Spleen (tissue), 11 donors: ENCODE results near the gene FAM135A. TPM values are rescaled to one million over a fixed set of nuclear protein-coding genes. Genes with fewer than 3 reads are reported as not detected.

Experiments used
- DNase-seq: peaks from one replicate; pipeline ENCODE4 v3.0.0-alpha.2; 2020
- H3K27ac ChIP-seq, 8 donors: fragments of 200-600 bp; sonication (generic) in 7 of 8; 1 replicate in 4 of 8; 2 replicates in 4 of 8; pipeline versions ENCODE4 v1.5.0 to v1.8.0; 2016 to 2021; ENCODE audit warnings: inconsistent platforms in 4 of 8, mild to moderate bottlenecking in 4 of 8, moderate library complexity in 1 of 8
- H3K27me3 ChIP-seq, 7 donors: fragments of 200-600 bp; sonication (generic) in 6 of 7; replicated peaks in 1 of 7; 1 replicate in 4 of 7; 2 replicates in 3 of 7; pipeline versions ENCODE4 v1.5.0 to v1.8.0; 2016 to 2021; ENCODE audit warnings: inconsistent platforms in 3 of 7, mild to moderate bottlenecking in 1 of 7
- H3K36me3 ChIP-seq, 6 donors: fragments of 200-600 bp; sonication (generic) in 5 of 6; 1 replicate in 4 of 6; 2 replicates in 2 of 6; pipeline versions ENCODE4 v1.5.0 to v1.8.0; 2016 to 2021; ENCODE audit warnings: inconsistent platforms in 2 of 6
- H3K4me1 ChIP-seq, 6 donors: fragments of 200-600 bp; sonication (generic) in 5 of 6; 1 replicate in 3 of 6; 2 replicates in 3 of 6; pipeline versions ENCODE4 v1.5.0 to v1.8.0; 2016 to 2021; ENCODE audit warnings: inconsistent platforms in 3 of 6
- H3K4me3 ChIP-seq, 8 donors: fragments of 200-600 bp; sonication (generic) in 7 of 8; 1 replicate in 4 of 8; 2 replicates in 4 of 8; pipeline versions ENCODE4 v1.5.0 to v1.8.0; 2016 to 2021; ENCODE audit warnings: inconsistent platforms in 4 of 8, mild to moderate bottlenecking in 4 of 8, moderate library complexity in 2 of 8
- H3K9me3 ChIP-seq, 8 donors: fragments of 200-600 bp; sonication (generic) in 7 of 8; 1 replicate in 4 of 8; 2 replicates in 4 of 8; pipeline versions ENCODE4 v1.5.0 to v1.8.0; 2016 to 2021; ENCODE audit warnings: inconsistent platforms in 4 of 8
- POLR2A ChIP-seq, 3 donors: fragments of 450-650 bp; IDR thresholded peaks; one replicate each; pipeline ENCODE4 v1.5.1; 2017; ENCODE audit warnings: antibody characterized with exemption in 3 of 3, mild to moderate bottlenecking in 1 of 3
- POLR2AphosphoS5 ChIP-seq, 3 donors: sonication (generic); formaldehyde crosslinking; IDR thresholded peaks; one replicate each; pipeline ENCODE4 v1.5.1; 2017; ENCODE audit warnings: antibody characterized with exemption in 3 of 3
- WGBS, 5 donors: extraction: QIAGEN DNeasy Blood & Tissue Kit in 3 of 5; methylation state at CpG; one replicate each; pipeline versions ENCODE4 v1.1.5 to v1.1.7; 2013 to 2018; 5-methylcytosine and 5-hydroxymethylcytosine counted together
- intact Hi-C: fragments of 100-400 bp; cut with DNase I; formaldehyde crosslinking; loops from one replicate; pipeline ENCODE4 v1.15.0; 2023; ENCODE audit warnings: low total_unique reads
- polyA plus RNA-seq, 3 donors: library from polyadenylated mRNA; stranded (reverse); fragments of 200-250 nt; gene quantifications; one replicate each; pipeline ENCODE4 v1.2.1, GENCODE V29; 2013
- total RNA-seq, 7 donors: library from RNA; depleted of rRNA in 3 of 7; stranded (reverse); fragments of >200 nt in 3 of 7; fragmentation: NEBNext Ultra II Directional in 4 of 7; extraction: Animal tissue kit (Norgen Biotek cat#: 25700) in 4 of 7; gene quantifications; one replicate each; pipeline versions ENCODE4 v1.1.0 to v1.2.1, GENCODE V29; 2016 to 2021
- TF ChIP-seq, protein P1 (sequence below), 11 experiments: fragments of 200-600 bp in 7 of 11; fragments of 450-650 bp in 4 of 11; sonication (generic) in 4 of 11; IDR thresholded peaks in 8 of 11; conservative IDR thresholded peaks in 3 of 11; 1 replicate in 7 of 11; 2 replicates in 4 of 11; pipeline versions ENCODE4 v1.4.0 to v1.8.0; 2016 to 2021; ENCODE audit warnings: antibody characterized with exemption in 11 of 11, inconsistent platforms in 4 of 11, mild to moderate bottlenecking in 1 of 11
- donor health status: healthy with polysubstance abuse.
- donor health status: DM: no; HTN: no; CAD: no; lungs with moderate emphysema.
- donor health status: DM: no; HTN: no; CAD: no.
- donor health status: Bipolar disorder and iron deficiency.
- donor health status: healthy.
- donor health status: DM: no; HTN: no; CAD: no.
- donor health status: DM: yes; HTN: yes; CAD: no.

The FAM135A gene
- total and polyA plus RNA-seq, 10 donors: 7.6 to 33.0 (median 17.8) TPM

DNA sequence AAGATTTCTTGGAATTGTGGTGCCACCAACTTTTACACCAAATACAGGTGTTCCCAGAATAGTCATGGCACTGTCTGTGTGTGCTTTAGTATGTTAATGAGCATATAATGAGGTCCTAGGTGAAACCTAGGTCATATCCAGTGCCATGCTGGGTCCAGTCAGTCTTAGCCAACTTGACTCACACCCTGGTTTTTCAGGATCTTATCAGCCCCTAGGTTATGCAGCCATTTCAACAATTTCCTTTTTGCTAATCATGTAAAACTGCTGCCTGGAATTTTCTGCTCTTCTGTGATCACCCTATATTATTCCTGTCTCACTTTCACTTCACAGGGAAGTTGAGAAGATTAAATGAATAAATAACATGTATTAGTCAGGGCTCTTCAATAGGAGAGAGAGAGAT, 177.1 kb downstream of the FAM135A start:
- H3K9me3 ChIP-seq: peaks cover 0 to 5% (median 0%) of the 10 kb centered on the region in 8 donors
- intact Hi-C loops: no loop called here
- H3K27me3 ChIP-seq: no peaks in the 10 kb centered on the region
- no peak overlapping the region for H3K27ac ChIP-seq
- TF ChIP-seq POLR2A (IDR thresholded peaks at IDR 0.05): no peak
- TF ChIP-seq, protein P1, sequence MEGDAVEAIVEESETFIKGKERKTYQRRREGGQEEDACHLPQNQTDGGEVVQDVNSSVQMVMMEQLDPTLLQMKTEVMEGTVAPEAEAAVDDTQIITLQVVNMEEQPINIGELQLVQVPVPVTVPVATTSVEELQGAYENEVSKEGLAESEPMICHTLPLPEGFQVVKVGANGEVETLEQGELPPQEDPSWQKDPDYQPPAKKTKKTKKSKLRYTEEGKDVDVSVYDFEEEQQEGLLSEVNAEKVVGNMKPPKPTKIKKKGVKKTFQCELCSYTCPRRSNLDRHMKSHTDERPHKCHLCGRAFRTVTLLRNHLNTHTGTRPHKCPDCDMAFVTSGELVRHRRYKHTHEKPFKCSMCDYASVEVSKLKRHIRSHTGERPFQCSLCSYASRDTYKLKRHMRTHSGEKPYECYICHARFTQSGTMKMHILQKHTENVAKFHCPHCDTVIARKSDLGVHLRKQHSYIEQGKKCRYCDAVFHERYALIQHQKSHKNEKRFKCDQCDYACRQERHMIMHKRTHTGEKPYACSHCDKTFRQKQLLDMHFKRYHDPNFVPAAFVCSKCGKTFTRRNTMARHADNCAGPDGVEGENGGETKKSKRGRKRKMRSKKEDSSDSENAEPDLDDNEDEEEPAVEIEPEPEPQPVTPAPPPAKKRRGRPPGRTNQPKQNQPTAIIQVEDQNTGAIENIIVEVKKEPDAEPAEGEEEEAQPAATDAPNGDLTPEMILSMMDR (IDR thresholded peaks at IDR 0.05 in 8 of 11, conservative IDR thresholded peaks at IDR 0.05 in 3 of 11): no peak
- TF ChIP-seq POLR2AphosphoS5 (IDR thresholded peaks at IDR 0.05): no peak
- DNase-seq: no peak
- no peak overlapping the region for H3K4me3 ChIP-seq
- H3K4me1 ChIP-seq: peaks cover 0 to 2% (median 0%) of the 10 kb centered on the region in 6 donors
- H3K36me3 ChIP-seq: peaks cover 0 to 46% (median 5%) of the 10 kb centered on the region in 6 donors

DNA sequence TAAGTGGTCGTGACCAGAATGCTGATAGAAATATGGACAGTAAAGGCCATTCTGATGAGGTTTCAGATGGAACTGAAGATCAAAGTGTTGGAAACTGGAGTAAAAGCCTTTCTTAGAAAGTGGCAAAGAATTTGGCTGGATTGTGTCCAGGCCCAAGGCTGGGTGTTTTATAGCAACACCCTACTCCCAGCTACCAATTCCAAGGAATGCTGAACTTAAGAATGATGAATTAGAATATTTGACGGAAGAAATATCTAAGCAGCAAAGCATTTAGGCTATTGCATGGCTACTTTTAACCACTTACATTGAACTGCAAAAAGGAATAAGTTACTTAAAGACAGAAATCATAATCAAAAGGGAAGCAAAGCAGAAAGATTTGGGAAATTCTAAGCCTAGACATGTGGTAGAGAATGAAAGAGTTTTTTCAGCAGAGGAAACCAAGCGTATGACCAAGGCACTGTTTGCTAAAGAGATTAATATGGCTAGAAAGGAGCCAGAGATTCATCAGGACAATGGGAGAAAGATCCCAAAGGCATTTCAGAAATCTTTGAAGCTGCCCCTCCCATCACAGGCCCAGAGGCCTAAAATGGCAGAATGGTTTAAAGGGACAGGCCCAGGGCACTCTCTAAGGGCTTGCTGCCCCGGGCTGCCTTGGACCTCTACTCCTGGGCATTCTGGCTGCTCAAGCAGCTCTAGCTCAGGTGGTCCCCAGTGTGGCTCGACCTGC, 179.2 kb downstream of the FAM135A start:
- intact Hi-C loops: no loop called here
- Histone ChIP-seq H3K9me3 (peaks cover 0 to 5% (median 0%) of the 10 kb centered on the region in 8 donors), H3K36me3 (peaks cover 0 to 25% (median 0%) of the 10 kb centered on the region in 6 donors), H3K27me3 (no peaks in the 10 kb centered on the region), H3K4me1 (peaks cover 0 to 2% (median 0%) of the 10 kb centered on the region in 6 donors), H3K27ac (no peak overlapping the region), H3K4me3 (no peak overlapping the region)
- TF ChIP-seq, protein P1 (IDR thresholded peaks at IDR 0.05 in 8 of 11, conservative IDR thresholded peaks at IDR 0.05 in 3 of 11): no peak
- no peak for TF ChIP-seq POLR2AphosphoS5 (IDR thresholded peaks at IDR 0.05)
- no peak for DNase-seq
- WGBS, 5 donors: 71 to 83% (median 75%) methylated on average over 4 to 5 of the region's 5 CpGs

DNA sequence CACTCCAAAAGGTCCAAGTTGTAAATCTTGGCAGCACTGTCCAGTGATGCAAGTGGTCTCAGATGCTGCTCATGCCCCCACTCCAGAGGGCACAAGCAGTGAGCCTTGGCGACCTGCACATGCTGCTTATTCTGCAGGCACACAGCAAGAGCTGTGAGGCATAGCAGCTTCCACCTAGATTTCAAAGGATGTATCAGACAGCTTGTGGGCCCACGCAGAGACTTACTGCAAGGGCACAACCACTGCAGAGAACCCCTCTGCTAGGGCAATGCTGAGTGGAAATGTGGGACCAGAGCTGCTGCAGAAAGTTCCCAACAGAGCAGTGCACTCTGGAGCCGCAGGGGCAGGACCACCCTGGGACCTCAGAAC, 179.8 kb downstream of the FAM135A start:
- no peak overlapping the region for H3K27ac ChIP-seq
- DNase-seq: no peak
- H3K4me3 ChIP-seq: no peak overlapping the region

DNA sequence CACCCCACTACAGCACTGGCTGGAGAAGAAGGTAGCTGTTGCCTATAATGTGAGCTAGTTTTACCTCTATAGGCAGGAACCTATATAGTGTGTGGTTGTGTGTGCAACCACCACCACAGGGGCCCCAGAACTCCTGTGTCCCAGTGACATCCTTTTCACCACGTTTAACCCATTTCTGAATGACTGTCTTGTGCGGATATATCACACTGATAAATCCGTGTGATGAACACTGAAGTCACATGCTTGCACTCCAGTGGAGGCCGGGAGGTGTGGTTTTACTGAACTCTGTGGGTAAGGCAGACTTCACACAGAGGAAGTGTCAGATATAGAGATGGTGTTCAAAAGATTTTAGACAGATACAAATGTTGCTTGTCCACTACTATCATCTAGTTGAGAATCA, 185.9 kb downstream of the FAM135A start:
- no peak for DNase-seq

More for the DNA sequence above, 179.8 kb downstream of the FAM135A start:
- peaks cover 0 to 2% (median 0%) of the 10 kb centered on the region in 6 donors for H3K4me1 ChIP-seq
- H3K27me3 ChIP-seq: no peaks in the 10 kb centered on the region
- WGBS, 5 donors: 82 to 93% (median 92%) methylated on average over 2 to 3 of the region's 3 CpGs
- peaks cover 0 to 5% (median 0%) of the 10 kb centered on the region in 8 donors for H3K9me3 ChIP-seq
- peaks cover 0 to 21% (median 0%) of the 10 kb centered on the region in 6 donors for H3K36me3 ChIP-seq
- TF ChIP-seq, protein P1 (IDR thresholded peaks at IDR 0.05 in 8 of 11, conservative IDR thresholded peaks at IDR 0.05 in 3 of 11): no peak
- no peak for TF ChIP-seq POLR2AphosphoS5 (IDR thresholded peaks at IDR 0.05)
- no peak for TF ChIP-seq POLR2A (IDR thresholded peaks at IDR 0.05)
- intact Hi-C loops: no loop called here

More for the DNA sequence above, 185.9 kb downstream of the FAM135A start:
- H3K27me3 ChIP-seq: no peaks in the 10 kb centered on the region
- WGBS, 5 donors: 63 to 86% (median 70%) methylated on average over 4 of the region's 4 CpGs
- no peaks in the 10 kb centered on the region for H3K4me1 ChIP-seq
- no peaks in the 10 kb centered on the region for H3K36me3 ChIP-seq
- no peak for TF ChIP-seq POLR2A (IDR thresholded peaks at IDR 0.05)
- TF ChIP-seq, protein P1 (IDR thresholded peaks at IDR 0.05 in 8 of 11, conservative IDR thresholded peaks at IDR 0.05 in 3 of 11): no peak
- no peak for TF ChIP-seq POLR2AphosphoS5 (IDR thresholded peaks at IDR 0.05)
- intact Hi-C loops: no loop called here
- H3K4me3 ChIP-seq: no peak overlapping the region
- no peak overlapping the region for H3K27ac ChIP-seq
- H3K9me3 ChIP-seq: peaks cover 0 to 10% (median 0%) of the 10 kb centered on the region in 8 donors
